GM06990 (cell line): ENCODE results near the gene GAK.

Experiments
- DNase-seq: peaks from one replicate; pipeline ENCODE4 v3.0.0-alpha.2; 2011; ENCODE audit not compliant: insufficient read length; ENCODE audit errors: extremely low read depth
- H3K27me3 ChIP-seq: replicated peaks from 2 replicates; pipeline ENCODE4 v1.6.0; 2011; ENCODE audit warnings: low read length; ENCODE audit not compliant: control insufficient read depth, insufficient read depth
- H3K36me3 ChIP-seq: 2 replicates; pipeline ENCODE4 v1.5.1; 2011; ENCODE audit warnings: low read length; ENCODE audit not compliant: control insufficient read depth, insufficient read depth
- H3K4me3 ChIP-seq: replicated peaks from 2 replicates; pipeline ENCODE4 v1.5.1; 2011; ENCODE audit warnings: low read depth, mild to moderate bottlenecking, control low read depth, low read length
- TF ChIP-seq, protein P1 (sequence below): IDR thresholded peaks from 2 replicates; pipeline ENCODE4 v1.5.1; 2011; ENCODE audit warnings: low read length, control low read depth, mild to moderate bottlenecking, inconsistent platforms; ENCODE audit not compliant: insufficient read depth, poor library complexity, severe bottlenecking

The GAK gene

DNA sequence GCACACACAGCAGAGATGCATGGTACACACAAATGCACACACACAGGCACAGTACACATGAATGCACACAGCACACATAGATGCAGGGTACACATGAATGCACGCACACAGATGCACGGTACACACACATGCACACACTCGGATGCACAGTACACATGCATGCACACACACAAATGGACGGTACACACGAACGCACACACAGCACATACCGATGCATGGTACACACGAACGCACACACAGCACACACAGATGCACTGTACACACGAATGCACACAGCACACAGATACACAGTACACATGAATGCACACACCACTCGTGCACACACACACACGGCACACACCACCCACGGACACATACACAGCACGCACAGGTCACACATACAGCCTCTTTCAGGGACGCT, 62.3 kb downstream of the GAK start:
- Histone ChIP-seq H3K4me3 (no peak overlapping the region), H3K36me3 (peaks cover 48% of the 10 kb centered on the region), H3K27me3 (no peaks in the 10 kb centered on the region)
- TF ChIP-seq, protein P1, sequence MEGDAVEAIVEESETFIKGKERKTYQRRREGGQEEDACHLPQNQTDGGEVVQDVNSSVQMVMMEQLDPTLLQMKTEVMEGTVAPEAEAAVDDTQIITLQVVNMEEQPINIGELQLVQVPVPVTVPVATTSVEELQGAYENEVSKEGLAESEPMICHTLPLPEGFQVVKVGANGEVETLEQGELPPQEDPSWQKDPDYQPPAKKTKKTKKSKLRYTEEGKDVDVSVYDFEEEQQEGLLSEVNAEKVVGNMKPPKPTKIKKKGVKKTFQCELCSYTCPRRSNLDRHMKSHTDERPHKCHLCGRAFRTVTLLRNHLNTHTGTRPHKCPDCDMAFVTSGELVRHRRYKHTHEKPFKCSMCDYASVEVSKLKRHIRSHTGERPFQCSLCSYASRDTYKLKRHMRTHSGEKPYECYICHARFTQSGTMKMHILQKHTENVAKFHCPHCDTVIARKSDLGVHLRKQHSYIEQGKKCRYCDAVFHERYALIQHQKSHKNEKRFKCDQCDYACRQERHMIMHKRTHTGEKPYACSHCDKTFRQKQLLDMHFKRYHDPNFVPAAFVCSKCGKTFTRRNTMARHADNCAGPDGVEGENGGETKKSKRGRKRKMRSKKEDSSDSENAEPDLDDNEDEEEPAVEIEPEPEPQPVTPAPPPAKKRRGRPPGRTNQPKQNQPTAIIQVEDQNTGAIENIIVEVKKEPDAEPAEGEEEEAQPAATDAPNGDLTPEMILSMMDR = no peak
- DNase-seq = no peak

DNA sequence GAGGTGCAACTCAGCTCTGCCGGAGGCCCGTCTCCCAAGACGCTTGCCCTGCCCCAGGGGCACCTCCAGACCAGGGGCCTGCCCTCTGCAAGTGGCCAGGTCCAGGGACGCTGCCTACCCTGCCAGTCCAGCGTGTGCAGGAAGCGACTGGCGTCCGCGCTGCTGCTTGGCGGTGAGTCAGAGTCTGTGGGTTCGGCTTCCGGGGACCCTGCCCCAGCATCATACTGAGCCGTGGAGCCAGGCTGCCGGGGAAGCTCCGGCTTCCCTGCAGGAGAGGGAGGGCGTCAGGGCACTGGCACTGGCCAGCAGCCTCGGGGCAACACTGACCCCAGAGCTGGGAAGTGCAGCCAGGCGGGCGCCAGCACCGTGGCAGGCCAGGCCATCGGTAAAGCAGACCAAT, 63.7 kb downstream of the GAK start:
- Histone ChIP-seq H3K27me3 (no peaks in the 10 kb centered on the region), H3K36me3 (peaks cover 50% of the 10 kb centered on the region), H3K4me3 (no peak overlapping the region)
- TF ChIP-seq, protein P1 = no peak
- no peak for DNase-seq

DNA sequence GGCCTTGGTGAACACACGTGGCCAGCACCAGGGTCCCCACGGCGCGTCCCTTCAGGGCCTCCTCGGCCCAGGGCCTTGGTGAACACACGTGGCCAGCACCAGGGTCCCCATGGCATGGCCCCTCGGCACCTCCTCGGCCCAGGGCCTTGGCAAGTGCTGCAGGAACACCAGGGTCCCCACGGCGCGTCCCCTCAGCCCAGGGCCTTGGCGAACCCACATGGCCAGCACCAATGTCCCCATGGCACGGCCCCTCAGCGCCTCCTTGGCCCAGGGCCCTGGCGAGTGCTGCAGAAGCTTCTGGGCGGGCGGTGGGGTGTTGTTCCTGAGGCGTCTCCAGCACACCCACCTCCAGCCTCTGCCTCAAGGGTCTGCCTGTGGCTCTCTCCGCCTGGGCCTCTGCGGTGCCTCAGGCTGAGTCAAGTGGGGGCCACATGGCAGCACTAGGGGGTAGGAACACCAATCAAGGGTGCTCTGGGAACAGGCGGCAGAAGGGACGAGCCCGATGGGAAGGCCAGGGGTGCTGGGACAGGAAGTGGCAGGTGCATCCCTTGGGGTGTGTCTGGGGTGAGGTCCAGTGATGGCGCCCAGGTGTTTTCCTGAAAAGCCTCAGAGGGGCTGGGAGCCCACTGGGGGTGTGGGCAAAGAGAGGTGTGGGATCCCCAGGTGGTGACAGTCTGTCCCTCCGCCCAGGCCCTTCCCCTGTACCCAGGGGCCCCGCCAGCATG, 64.4 kb downstream of the GAK start:
- H3K36me3 ChIP-seq = peaks cover 50% of the 10 kb centered on the region
- no peaks in the 10 kb centered on the region for H3K27me3 ChIP-seq
- no peak overlapping the region for H3K4me3 ChIP-seq
- TF ChIP-seq, protein P1 = no peak
- DNase-seq = no peak

DNA sequence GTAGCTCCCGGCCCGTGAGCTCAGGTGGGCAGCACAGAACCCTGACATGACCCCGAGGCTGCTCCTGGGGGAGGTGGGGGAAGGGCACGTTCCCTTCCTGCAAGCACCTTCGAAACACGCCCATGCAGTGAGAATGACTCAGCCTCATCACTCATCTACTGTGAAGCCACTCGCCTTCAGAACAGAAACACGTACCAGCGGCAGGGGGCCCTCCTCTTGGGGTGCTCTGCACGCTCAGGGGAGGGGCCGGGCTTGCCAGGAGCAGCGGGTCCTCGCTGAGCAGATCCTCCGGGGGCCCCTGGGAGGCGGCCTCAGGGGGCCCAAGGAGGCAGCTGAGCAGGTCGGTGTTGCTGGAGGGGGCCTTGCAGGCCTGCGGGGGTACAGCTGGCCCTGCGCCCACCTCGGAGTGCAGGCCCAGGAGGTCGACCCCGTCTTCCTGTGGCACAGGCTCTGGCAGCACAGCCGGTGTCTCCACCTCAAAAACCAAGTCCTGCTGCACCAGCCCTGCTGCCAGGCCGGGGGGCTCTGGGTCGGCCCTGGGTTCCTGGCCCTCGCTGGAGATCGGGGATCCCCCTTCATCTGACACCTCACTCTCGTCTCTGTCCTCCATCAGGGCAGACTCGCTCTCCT, 65.2 kb downstream of the GAK start:
- TF ChIP-seq, protein P1 = no peak
- H3K4me3 ChIP-seq = no peak overlapping the region
- H3K27me3 ChIP-seq = no peaks in the 10 kb centered on the region
- peaks cover 46% of the 10 kb centered on the region for H3K36me3 ChIP-seq
- DNase-seq = no peak

DNA sequence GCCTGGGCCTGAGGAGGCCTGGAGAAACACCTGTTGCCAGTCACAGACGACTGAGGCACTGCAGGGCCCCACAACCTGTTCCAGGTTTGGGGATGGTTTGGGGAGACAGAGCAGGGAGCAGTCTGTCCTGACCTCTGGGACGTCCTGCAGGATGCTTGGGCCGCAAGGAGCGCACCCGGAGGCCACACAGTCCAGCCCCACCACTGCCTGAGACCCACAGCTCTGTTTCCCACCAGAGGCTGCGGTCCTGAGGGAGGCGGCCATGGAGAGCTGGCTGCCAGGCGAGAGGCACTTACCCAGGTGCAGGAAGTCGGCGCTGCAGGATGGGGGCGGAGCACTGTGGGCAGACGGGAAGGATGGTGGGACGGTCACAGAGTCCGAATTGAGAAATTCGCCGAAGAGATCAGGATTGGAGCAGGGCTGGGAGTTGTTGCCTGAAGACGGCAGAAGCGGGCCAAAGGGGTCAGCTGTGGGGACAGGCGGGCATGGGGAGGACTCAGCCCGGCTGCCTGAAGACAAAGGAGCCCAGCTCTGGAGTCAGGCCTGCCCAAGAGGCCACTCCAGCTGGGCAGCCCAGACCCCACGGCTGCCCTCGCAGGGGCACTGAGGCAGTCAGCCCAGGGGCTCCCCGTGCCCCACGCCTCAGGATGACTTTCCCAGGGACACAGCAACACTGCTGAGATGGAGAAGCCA, 65.9 kb downstream of the GAK start:
- Histone ChIP-seq H3K4me3 (no peak overlapping the region), H3K36me3 (peaks cover 52% of the 10 kb centered on the region), H3K27me3 (no peaks in the 10 kb centered on the region)
- DNase-seq = no peak
- TF ChIP-seq, protein P1 = no peak
